Natural killer cell (primary cell): ENCODE results near the gene USP34. TPM values are rescaled to one million over a fixed set of nuclear protein-coding genes. Genes with fewer than 3 reads are reported as not detected.

Experiments used
- ATAC-seq, 3 donors: fragments of 150-1000 bp in 2 of 3; fragments of 200-7000 bp in 1 of 3; cut with Tn5 transposase; 1 replicate in 1 of 3; 2 replicates in 2 of 3; pipeline ENCODE4 v1.10.0; 2021; ENCODE audit warnings: mild to moderate bottlenecking in 2 of 3, moderate library complexity in 2 of 3
- DNase-seq, 2 donors: peaks; one replicate each; pipeline versions ENCODE4 v3.0.0 to v3.0.0-alpha.2; 2013 to 2021; ENCODE audit warnings: mixed read lengths in 1 of 2
- H3K27ac ChIP-seq: one replicate; pipeline ENCODE4 v1.5.1; 2013; ENCODE audit warnings: mild to moderate bottlenecking, low read length
- H3K27me3 ChIP-seq: one replicate; pipeline ENCODE4 v1.6.1; 2013; ENCODE audit warnings: low read length; ENCODE audit not compliant: control insufficient read depth, insufficient read depth
- H3K36me3 ChIP-seq: one replicate; pipeline ENCODE4 v1.6.1; 2013; ENCODE audit warnings: low read length; ENCODE audit not compliant: control insufficient read depth, insufficient read depth
- H3K4me1 ChIP-seq: one replicate; pipeline ENCODE4 v1.6.1; 2013; ENCODE audit warnings: low read length; ENCODE audit not compliant: control insufficient read depth, insufficient read depth
- H3K4me3 ChIP-seq: one replicate; pipeline ENCODE4 v1.5.1; 2013; ENCODE audit warnings: low read length
- H3K9me3 ChIP-seq: one replicate; pipeline ENCODE4 v1.6.1; 2013; ENCODE audit warnings: low read length; ENCODE audit not compliant: control insufficient read depth, insufficient read depth
- H3K27ac Mint-ChIP-seq, 2 donors: one replicate each; pipeline ENCODE4 v1.8.0; 2022; ENCODE audit warnings: mild to moderate bottlenecking in 2 of 2, mixed read lengths in 2 of 2, moderate library complexity in 1 of 2
- H3K27me3 Mint-ChIP-seq, 2 donors: one replicate each; pipeline ENCODE4 v1.8.0; 2022; ENCODE audit warnings: low read depth in 2 of 2, mixed read lengths in 2 of 2
- H3K36me3 Mint-ChIP-seq: one replicate; pipeline ENCODE4 v1.8.0; 2022; ENCODE audit warnings: mixed read lengths
- H3K4me1 Mint-ChIP-seq, 2 donors: one replicate each; pipeline ENCODE4 v1.8.0; 2022; ENCODE audit warnings: mixed read lengths in 2 of 2
- H3K4me3 Mint-ChIP-seq: one replicate; pipeline ENCODE4 v1.8.0; 2022; ENCODE audit warnings: mild to moderate bottlenecking, moderate library complexity, mixed read lengths
- H3K9me3 Mint-ChIP-seq, 2 donors: one replicate each; pipeline ENCODE4 v1.8.0; 2022; ENCODE audit warnings: mixed read lengths in 2 of 2
- CTCF ChIP-seq: fragments of 200-600 bp; IDR thresholded peaks from one replicate; pipeline ENCODE4 v1.8.0; 2022; ENCODE audit warnings: antibody characterized with exemption
- WGBS: methylation state at CpG from one replicate; pipeline ENCODE4 v1.1.7; 2013; ENCODE audit warnings: missing lambda C conversion rate; ENCODE audit not compliant: insufficient coverage; 5-methylcytosine and 5-hydroxymethylcytosine counted together
- intact Hi-C: fragments of 100-400 bp; cut with micrococcal nuclease; formaldehyde crosslinking; loops from one replicate; pipeline ENCODE4 v1.14.2; 2022
- total RNA-seq, 4 donors: library from RNA; stranded (reverse); fragments of 120-200 nt in 1 of 4; gene quantifications; one replicate each; pipeline versions ENCODE4 v1.2.3 to v1.2.4, GENCODE V29; 2013 to 2022

The USP34 gene
- total RNA-seq, 3 donors from 2014 or later (not counting 1 experiment from before 2014, with no cell fraction given): 184 to 204 (median 199) TPM

- no peak for ATAC-seq
- Mint-ChIP-seq H3K27me3 (no peaks in the 10 kb centered on the region), H3K4me3 (no peak overlapping the region), H3K36me3 (peaks cover 7% of the 10 kb centered on the region), H3K27ac (no peak overlapping the region), H3K4me1 (no peaks in the 10 kb centered on the region), H3K9me3 (no peaks in the 10 kb centered on the region)
- Histone ChIP-seq H3K4me1 (no peaks in the 10 kb centered on the region), H3K27ac (no peak overlapping the region), H3K9me3 (no peaks in the 10 kb centered on the region), H3K4me3 (no peak overlapping the region), H3K36me3 (peaks cover 57% of the 10 kb centered on the region), H3K27me3 (no peaks in the 10 kb centered on the region)
- TF ChIP-seq CTCF: no peak
- 96% methylated on average over 6 of the region's 6 CpGs for WGBS
- intact Hi-C loops: no loop called here
- no peak for DNase-seq
Observed at GRCh38 chr2:61282104-61282590, 188.7 kb downstream of the USP34 start.

DNA sequence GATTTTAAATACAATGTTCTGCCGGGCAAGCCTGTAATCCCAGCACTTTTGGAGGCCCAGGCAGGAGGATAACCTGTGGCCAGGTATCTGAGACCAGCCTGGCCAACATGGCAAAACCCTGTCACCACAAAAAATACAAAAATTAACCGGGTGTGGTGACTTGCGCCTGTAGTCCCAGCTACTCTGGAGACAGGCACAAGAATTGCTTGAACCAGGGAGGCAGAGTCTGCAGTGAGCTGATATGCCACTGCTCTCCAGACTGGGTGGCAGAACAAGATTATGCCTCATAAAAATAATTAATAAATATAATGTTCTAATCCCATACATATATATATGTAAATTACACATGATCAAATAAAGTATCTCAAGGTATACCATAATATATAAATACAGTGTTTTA lies 189.6 kb downstream of the USP34 start:
- Mint-ChIP-seq H3K9me3 (no peaks in the 10 kb centered on the region), H3K4me3 (no peak overlapping the region), H3K27ac (no peak overlapping the region), H3K36me3 (peaks cover 7% of the 10 kb centered on the region), H3K4me1 (no peaks in the 10 kb centered on the region), H3K27me3 (no peaks in the 10 kb centered on the region)
- Histone ChIP-seq H3K9me3 (no peaks in the 10 kb centered on the region), H3K27me3 (no peaks in the 10 kb centered on the region), H3K4me3 (no peak overlapping the region), H3K36me3 (peaks cover 60% of the 10 kb centered on the region), H3K27ac (no peak overlapping the region), H3K4me1 (no peaks in the 10 kb centered on the region)
- no peak for TF ChIP-seq CTCF
- intact Hi-C loops: no loop called here
- DNase-seq (no peak), ATAC-seq (no peak)
- WGBS: 96% methylated on average over 3 of the region's 3 CpGs

- Histone ChIP-seq H3K27me3 (no peaks in the 10 kb centered on the region), H3K4me1 (no peaks in the 10 kb centered on the region), H3K4me3 (no peak overlapping the region), H3K9me3 (no peaks in the 10 kb centered on the region), H3K36me3 (peaks cover 54% of the 10 kb centered on the region), H3K27ac (no peak overlapping the region)
- H3K9me3 Mint-ChIP-seq: no peaks in the 10 kb centered on the region
- H3K36me3 Mint-ChIP-seq: peaks cover 7% of the 10 kb centered on the region
- H3K27me3 Mint-ChIP-seq: no peaks in the 10 kb centered on the region
- no peak overlapping the region for H3K27ac Mint-ChIP-seq
- no peaks in the 10 kb centered on the region for H3K4me1 Mint-ChIP-seq
- no peak overlapping the region for H3K4me3 Mint-ChIP-seq
- ATAC-seq: no peak
- no peak for DNase-seq
- intact Hi-C loops: no loop called here
- 97% methylated on average over 13 of the region's 13 CpGs for WGBS
- TF ChIP-seq CTCF: no peak
Observed at GRCh38 chr2:61277756-61278155, 193.1 kb downstream of the USP34 start.

DNA sequence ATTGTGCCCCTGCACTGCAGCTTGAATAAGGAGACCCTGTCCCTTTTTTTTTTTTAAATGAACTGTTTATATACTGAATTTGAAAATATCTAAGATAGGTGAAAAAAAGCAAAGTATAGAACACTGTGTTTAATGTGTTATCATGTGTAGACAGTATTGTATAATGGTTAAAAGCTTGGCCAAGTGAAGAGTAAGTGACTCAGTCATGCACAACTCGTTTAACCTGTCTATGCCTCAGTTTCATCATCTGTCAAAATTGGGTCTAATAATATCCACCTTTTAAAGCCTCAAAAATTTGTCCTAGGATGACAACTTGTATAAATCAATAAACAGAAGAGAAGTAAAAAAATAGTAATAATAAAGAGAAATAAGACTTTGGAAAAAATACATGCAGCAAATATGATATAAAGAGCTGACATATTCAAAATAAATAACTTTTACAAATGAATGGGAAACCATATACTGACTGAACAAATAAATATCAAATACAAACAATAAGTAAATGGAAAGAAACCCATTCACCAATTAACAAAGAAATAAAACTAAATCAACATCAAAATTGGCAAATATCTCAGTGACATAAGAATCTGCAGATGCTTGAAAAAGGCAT lies 195.2 kb downstream of the USP34 start:
- Histone ChIP-seq H3K4me1 (no peaks in the 10 kb centered on the region), H3K4me3 (no peak overlapping the region), H3K36me3 (peaks cover 41% of the 10 kb centered on the region), H3K9me3 (no peaks in the 10 kb centered on the region), H3K27me3 (no peaks in the 10 kb centered on the region), H3K27ac (no peak overlapping the region)
- TF ChIP-seq CTCF: no peak
- ATAC-seq: no peak
- Mint-ChIP-seq H3K27ac (no peak overlapping the region), H3K4me1 (no peaks in the 10 kb centered on the region), H3K9me3 (no peaks in the 10 kb centered on the region), H3K36me3 (peaks cover 7% of the 10 kb centered on the region), H3K4me3 (no peak overlapping the region), H3K27me3 (no peaks in the 10 kb centered on the region)
- intact Hi-C loops: no loop called here
- DNase-seq: no peak
- no CpG with 5 or more reads among the region's 1 CpG for WGBS
